HG03558 (cell line): Measurements from ENCODE around the gene AFP.

Source experiments
- ATAC-seq: cut with Tn5 transposase; IDR thresholded peaks from one replicate; pipeline ENCODE4 v1.9.1; 2021; ENCODE audit warnings: moderate number of reproducible peaks; ENCODE audit not compliant: unreplicated experiment; ENCODE audit errors: extremely low read depth

The AFP gene

GRCh38 chr4:73436674-73437557, 895 bp downstream of the AFP start:
- ATAC-seq: no peak

GRCh38 chr4:73437558-73437956, 1.5 kb downstream of the AFP start:
- no peak for ATAC-seq

GRCh38 chr4:73438048-73438447, 2.0 kb downstream of the AFP start:
- no peak for ATAC-seq

DNA sequence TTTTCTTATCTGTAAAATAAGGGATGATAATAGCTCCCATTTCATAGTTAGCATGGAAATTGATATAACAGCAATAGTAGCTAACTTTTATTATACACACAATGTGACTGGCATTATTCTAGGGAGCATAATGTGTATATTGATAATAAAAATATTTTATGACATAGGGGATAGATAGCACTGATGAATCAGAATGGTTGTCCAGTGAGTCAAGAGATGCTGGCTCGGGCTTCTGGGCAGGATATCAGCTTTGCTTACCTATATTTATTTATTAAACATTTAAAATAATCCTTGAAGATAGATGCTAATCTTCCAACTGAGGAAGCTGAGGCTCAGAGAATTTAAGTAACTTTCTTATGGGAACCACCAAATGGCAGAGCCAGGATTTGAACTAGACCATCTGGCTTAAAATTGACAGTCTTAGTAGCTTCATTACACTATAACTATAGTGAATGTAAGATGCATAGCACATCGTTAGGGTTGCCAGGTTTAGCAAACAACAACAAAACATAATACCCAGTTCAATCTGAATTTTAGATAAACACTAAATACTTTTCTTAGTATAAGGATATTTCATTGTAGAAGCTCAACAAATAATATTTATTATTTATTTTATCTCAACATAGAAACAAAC, 2.7 kb downstream of the AFP start:
- no peak for ATAC-seq

DNA sequence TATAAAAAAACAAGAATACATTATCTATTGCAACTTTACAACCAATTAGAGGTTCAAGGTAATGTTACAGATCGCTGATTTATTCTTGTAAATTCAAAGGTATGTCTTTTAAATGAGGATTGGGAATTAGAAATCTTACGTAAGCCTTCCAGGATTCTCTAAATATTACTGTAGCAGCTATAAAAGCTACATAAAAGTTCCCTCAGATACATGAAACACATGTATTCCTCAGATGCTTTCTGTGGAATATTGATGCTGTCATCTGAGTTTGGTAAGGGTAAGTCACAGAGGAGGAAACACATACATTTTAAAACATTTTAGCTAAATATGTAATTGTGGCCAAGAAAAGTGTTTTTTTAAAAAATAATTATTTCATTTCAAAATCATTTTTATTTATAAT, 3.4 kb downstream of the AFP start:
- no peak for ATAC-seq

DNA sequence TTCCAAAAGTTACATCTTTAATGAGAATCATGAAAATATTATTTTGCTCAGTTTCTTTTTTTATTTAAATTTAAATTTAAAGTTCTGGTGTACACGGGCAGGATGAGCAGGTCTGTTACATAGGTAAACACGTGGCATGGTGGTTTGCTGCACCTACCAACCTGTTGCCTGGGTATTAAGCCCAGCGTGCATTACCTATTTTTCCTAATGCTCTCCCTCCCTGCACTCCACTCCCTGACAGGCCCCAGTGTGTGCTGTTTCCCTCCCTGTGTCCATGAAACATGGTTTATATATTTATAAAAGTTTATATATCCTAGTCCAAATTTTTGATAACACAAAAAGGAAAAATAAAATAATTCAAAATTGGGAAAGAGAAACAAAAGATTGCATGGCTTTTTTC, 4.0 kb downstream of the AFP start:
- no peak for ATAC-seq

DNA sequence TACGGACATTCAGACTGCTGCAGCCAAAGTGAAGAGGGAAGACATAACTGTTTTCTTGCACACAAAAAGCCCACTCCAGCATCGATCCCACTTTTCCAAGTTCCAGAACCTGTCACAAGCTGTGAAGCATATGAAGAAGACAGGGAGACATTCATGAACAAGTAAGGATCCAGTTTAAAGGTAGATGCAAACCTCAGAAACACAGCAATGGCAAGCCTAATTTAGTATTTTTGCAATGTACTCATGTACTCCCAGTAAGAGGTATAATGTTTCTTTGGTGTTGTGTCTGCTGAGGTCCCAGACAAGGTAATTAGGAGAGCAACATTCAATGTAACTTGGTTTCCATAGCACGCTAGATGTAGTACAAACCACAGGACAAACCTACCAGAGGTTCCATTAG, 4.6 kb downstream of the AFP start:
- no peak for ATAC-seq

- no peak for ATAC-seq
Observed at GRCh38 chr4:73442275-73442674, 6.3 kb downstream of the AFP start.

DNA sequence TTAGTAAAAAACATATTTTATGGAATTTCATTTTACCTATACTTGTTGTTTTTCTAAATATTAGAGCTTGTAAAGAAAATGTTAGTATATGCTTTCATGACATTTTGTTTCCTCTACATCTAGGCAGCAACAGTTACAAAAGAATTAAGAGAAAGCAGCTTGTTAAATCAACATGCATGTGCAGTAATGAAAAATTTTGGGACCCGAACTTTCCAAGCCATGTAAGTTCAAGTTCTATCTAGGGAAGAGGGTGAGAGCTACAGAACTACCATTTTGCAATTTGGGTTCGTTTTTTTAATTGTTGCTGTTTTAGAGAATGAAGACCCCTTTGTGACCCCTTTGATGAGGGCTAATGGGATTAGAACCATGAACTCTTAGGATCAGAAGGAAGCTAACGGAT, 7.2 kb downstream of the AFP start:
- no peak for ATAC-seq

DNA sequence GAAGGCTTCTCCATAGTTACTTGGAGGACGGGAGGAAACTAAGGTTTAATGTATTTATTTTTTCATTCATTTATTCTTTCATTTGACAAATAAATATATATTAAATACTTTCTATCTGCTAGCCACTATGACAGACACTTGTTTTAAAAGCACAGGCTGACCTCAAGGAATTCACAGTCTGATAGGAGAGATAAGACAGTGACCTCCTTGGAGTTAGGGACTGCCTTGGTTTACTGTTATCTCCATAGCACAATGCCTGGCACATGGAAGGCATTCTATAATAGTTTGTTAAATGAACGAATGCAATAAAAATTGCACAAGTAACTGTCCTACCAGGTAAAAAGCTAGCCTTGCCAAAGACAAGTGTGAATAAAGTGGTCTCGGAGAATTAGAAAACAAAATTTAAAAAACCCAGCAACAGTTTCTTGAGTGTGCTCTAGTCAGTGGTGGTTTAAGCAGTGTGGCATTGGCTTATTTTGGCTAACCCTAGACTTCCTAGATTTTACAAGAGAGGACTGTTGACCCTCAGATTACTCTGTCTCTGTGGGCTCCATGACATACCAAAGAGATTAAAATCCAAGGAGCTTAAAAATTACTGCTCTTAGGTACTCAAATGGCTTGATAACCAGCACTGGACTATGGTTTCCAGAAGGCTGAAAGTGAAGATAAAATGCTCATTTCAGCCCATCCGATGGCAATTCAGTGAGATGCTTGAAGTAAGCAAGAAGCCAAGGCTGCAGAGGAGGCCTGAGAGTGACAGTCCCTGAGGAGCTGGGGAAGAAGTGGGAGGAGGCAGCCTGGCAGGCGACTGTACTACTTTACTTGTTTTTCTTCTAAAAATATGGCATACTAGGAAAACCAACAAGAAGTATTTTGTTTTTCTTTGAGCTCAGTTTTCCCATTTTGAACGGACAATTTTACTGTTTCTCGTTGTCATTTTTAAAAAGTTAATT, 9.6 kb downstream of the AFP start:
- no peak for ATAC-seq

GRCh38 chr4:73446336-73446938, 10.4 kb downstream of the AFP start:
- peak; percentile 97 for ATAC-seq

GRCh38 chr4:73447671-73448070, 11.7 kb downstream of the AFP start:
- ATAC-seq: no peak

DNA sequence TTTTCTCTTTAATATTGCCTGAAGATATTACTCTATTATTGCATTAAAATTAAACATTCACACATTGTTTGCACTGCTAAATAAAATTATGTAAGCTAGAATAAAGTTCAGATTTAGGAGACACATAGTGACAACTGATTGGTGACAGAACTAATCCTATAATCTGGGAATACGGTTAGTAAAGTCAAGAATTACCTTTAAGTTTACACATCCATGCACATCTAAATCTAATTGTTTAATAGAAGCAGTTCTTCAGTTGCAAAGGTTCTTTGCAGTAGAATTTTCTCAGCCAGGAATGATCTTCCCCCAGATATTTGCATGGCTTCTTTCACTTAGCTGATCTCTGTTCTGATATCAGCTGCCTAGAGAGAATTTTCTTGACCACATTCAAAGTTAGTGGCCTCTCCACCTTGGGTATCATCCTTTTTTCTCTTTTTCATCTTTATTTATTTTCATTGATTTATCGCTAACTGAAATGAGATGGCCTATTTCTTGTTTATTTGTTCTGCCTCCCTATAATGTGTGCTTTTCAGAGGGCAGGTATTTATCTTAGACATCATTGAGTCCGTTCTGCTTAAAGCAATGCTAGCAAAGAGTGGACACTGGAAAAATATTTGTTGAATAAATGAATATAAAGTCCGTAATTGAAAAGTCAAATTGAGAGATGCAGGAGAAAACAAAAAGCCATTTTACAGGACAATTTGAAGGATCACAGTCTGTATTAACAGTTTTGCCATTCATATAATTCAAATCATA, 12.6 kb downstream of the AFP start:
- ATAC-seq: no peak

GRCh38 chr4:73450398-73451004, 14.5 kb downstream of the AFP start:
- no peak for ATAC-seq

DNA sequence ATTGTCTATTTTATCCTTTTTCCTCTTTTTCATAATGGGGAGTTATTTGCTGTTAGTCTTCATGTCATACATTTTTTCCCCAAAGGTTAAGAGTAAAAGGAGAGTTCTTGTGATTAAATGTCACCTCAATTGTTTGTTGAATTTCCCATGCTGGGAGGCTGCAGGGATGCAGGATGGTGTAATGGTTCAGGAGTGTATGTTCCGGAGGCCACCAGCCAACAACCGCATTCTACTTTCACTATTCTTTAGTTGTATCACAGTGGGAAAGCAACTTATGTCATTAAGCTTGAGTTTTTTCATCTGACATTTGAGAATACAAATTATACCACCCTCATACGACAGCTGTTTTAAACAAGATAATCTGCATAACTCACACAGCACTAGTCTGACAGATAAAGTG, 15.4 kb downstream of the AFP start:
- no peak for ATAC-seq

DNA sequence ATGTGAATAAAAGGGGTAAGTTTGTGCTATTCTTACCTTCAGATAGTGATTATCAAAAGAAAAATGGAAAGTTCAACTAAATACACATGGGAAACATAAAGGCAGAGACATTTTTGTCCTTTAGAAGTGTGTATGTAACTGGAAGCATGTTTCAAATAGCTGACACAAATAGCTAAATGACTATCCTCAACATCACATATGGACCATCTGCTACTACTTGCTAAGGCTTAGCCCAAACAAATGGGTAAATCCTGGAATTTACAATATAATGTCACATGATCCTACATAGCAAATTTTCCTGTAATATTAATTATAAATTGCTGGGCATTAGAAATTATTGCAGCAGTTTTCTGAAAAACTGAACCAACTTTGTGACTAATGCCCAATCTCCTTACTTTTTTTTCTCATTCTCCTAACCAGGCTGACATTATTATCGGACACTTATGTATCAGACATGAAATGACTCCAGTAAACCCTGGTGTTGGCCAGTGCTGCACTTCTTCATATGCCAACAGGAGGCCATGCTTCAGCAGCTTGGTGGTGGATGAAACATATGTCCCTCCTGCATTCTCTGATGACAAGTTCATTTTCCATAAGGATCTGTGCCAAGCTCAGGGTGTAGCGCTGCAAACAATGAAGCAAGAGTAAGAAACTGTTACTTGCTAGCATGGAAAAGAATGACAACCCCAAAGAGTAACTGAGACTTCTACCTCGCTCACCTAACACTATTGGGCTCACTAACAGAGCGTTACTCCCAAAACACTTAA, 16.1 kb downstream of the AFP start:
- no peak for ATAC-seq

DNA sequence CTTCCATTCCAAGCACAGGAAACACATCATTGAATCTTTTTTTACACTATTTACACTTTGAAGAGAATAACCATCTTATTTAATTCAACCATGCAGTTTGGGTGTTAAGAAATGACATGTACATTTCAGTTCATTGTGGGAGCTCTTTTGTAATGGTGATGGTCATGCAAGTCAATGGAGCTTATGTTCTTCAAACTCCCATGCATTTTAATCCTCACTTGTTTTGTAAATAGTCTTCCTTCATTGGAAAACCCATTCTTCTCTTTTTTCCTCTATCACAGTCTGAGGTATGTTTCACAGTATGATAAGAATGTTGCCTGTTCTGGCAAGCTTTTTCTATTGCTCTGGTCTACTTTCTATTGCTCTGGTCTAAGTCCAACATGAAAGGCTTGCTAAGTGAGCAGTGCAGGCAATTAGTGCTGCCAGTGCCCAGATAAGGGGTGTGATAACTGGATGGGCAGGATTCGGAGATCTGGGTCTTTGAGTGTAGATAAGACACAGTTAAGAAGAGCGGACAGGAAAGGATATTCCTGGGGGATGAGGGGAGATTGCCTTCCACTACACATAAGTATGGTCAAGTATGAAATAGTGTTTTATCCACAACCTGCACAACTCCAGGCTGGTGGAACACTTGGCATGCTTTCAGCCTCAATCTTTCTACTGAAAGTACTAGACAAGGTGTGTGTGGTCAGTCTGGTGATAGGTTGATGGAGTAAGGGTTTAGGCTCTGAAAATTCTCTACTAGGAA, 17.1 kb downstream of the AFP start:
- no peak for ATAC-seq

DNA sequence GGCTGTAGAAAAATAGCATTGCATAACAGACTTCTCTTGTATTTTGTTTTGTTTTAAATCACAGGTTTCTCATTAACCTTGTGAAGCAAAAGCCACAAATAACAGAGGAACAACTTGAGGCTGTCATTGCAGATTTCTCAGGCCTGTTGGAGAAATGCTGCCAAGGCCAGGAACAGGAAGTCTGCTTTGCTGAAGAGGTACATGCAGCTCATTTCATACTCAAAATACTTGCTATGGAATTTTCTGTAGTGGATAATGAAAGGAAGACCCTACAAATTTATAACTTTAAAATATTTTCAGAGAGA, 17.6 kb downstream of the AFP start:
- no peak for ATAC-seq
